Right renal cortex interstitium (tissue), 3 donors: Measurements from ENCODE around the gene SEPTIN1. TPM values are rescaled to one million over a fixed set of nuclear protein-coding genes. Genes with fewer than 3 reads are reported as not detected.

Source experiments
- DNase-seq, 3 donors: peaks; one replicate each; pipeline ENCODE4 v3.0.0-alpha.2; 2013; ENCODE audit warnings: low read depth in 3 of 3, low spot score in 2 of 3
- polyA plus RNA-seq, 3 donors: library from polyadenylated mRNA; unstranded; fragments of 120-200 nt; gene quantifications; one replicate each; pipeline ENCODE4 v1.2.1, GENCODE V29; 2013; ENCODE audit not compliant: insufficient read length in 3 of 3

SEPTIN1 gene
- polyA plus RNA-seq: 1 to 10 TPM; 1.7 to 2.2 (median 2.1) TPM

GRCh38 chr16:30382111-30382881 lies at the start of gene SEPTIN1:
TSS of gene SEPTIN1 (minus strand) at chr16:30382561. CDS start at chr16:30382542, 19 bp downstream.
- DNase-seq: no peak

- no peak for DNase-seq
Measured at GRCh38 chr16:30430428-30430970, 48.1 kb upstream of the SEPTIN1 start.

- DNase-seq: peak; percentile 93 to 97 (median 96)
Measured at GRCh38 chr16:30429678-30430427, 47.5 kb upstream of the SEPTIN1 start, which contains the start of gene DCTPP1. TSS of gene DCTPP1 (minus strand) at chr16:30430030. CDS start at chr16:30429980, 50 bp downstream.

GRCh38 chr16:30429418-30429677 lies 47.0 kb upstream of the SEPTIN1 start:
- DNase-seq: no peak

- DNase-seq: no peak
Measured at GRCh38 chr16:30428055-30428454, 45.7 kb upstream of the SEPTIN1 start.

- DNase-seq: no peak
Measured at GRCh38 chr16:30421010-30421409, 38.6 kb upstream of the SEPTIN1 start.

- DNase-seq: no peak
Measured at GRCh38 chr16:30418350-30419181, 36.2 kb upstream of the SEPTIN1 start.

- DNase-seq: peak; percentile 70 to 83 (median 75)
Measured at GRCh38 chr16:30417529-30418349, 35.4 kb upstream of the SEPTIN1 start.

- DNase-seq: no peak
Measured at GRCh38 chr16:30416624-30417528, 34.5 kb upstream of the SEPTIN1 start.

- no peak for DNase-seq
Measured at GRCh38 chr16:30416047-30416603, 33.8 kb upstream of the SEPTIN1 start.

- DNase-seq: no peak
Measured at GRCh38 chr16:30414159-30414558, 31.8 kb upstream of the SEPTIN1 start.

- no peak for DNase-seq
Measured at GRCh38 chr16:30413112-30413806, 30.9 kb upstream of the SEPTIN1 start.

- peak in 2 of 3 donors; percentile 73 to 75 for DNase-seq
Measured at GRCh38 chr16:30409125-30410060, 27.0 kb upstream of the SEPTIN1 start.

GRCh38 chr16:30407804-30408534 lies 25.6 kb upstream of the SEPTIN1 start:
- no peak for DNase-seq

GRCh38 chr16:30407102-30407803 lies 24.9 kb upstream of the SEPTIN1 start, which contains the start of gene ZNF771:
TSS of gene ZNF771 (plus strand) at chr16:30407606. CDS start at chr16:30408054, 448 bp downstream.
- peak in 2 of 3 donors; percentile 76 to 85 for DNase-seq

- DNase-seq: no peak
Measured at GRCh38 chr16:30406795-30407101, 24.4 kb upstream of the SEPTIN1 start.
